Loucy (cell line): Measurements from ENCODE around the gene SEMA5A.

Source experiments
- H2AFZ ChIP-seq: fragments of 200-600 bp; sonication (generic); 2 replicates; pipeline ENCODE4 v1.6.0; 2016; ENCODE audit warnings: antibody characterized with exemption, mild to moderate bottlenecking, low read length, moderate library complexity
- H3F3A ChIP-seq: fragments of 200-600 bp; 2 replicates; pipeline ENCODE4 v1.6.0; 2016; ENCODE audit warnings: antibody characterized with exemption, low read depth, mild to moderate bottlenecking
- H3K27me3 ChIP-seq: fragments of 200-600 bp; sonication (generic); 2 replicates; pipeline ENCODE4 v1.6.1; 2014; ENCODE audit warnings: low read length, mild to moderate bottlenecking; ENCODE audit not compliant: insufficient read depth, poor library complexity, severe bottlenecking
- H3K36me3 ChIP-seq: fragments of 200-600 bp; sonication (generic); 2 replicates; pipeline ENCODE4 v1.6.1; 2016; ENCODE audit warnings: low read length; ENCODE audit not compliant: insufficient read depth
- H3K4me1 ChIP-seq: fragments of 200-600 bp; sonication (generic); 2 replicates; pipeline ENCODE4 v1.5.1; 2014; ENCODE audit warnings: low read length, mild to moderate bottlenecking; ENCODE audit not compliant: insufficient read depth, poor library complexity, severe bottlenecking
- H3K4me2 ChIP-seq: fragments of 200-600 bp; sonication (generic); 2 replicates; pipeline ENCODE4 v1.6.0; 2014; ENCODE audit warnings: antibody characterized with exemption, low read length, low read depth, mild to moderate bottlenecking; ENCODE audit not compliant: poor library complexity, severe bottlenecking
- H3K4me3 ChIP-seq: fragments of 200-600 bp; sonication (generic); 2 replicates; pipeline ENCODE4 v1.5.1; 2014; ENCODE audit warnings: low read length, mild to moderate bottlenecking, mixed read lengths; ENCODE audit not compliant: poor library complexity, severe bottlenecking
- H3K79me2 ChIP-seq: fragments of 200-600 bp; sonication (generic); 2 replicates; pipeline ENCODE4 v1.6.1; 2014; ENCODE audit warnings: low read length; ENCODE audit not compliant: insufficient read depth
- H3K9ac ChIP-seq: fragments of 200-600 bp; sonication (generic); 2 replicates; pipeline ENCODE4 v1.6.0; 2014; ENCODE audit warnings: mild to moderate bottlenecking, low read depth, low read length, moderate library complexity; ENCODE audit not compliant: poor library complexity, severe bottlenecking
- H3K9me2 ChIP-seq: fragments of 200-600 bp; sonication (generic); replicated peaks from 2 replicates; pipeline ENCODE4 v1.6.1; 2016; ENCODE audit warnings: low read depth, low read length, mixed read lengths
- H3K9me3 ChIP-seq: fragments of 200-600 bp; sonication (generic); 2 replicates; pipeline ENCODE4 v1.6.1; 2014; ENCODE audit warnings: mild to moderate bottlenecking, antibody characterized with exemption, low read length, low read depth; ENCODE audit not compliant: insufficient read depth
- H4K20me1 ChIP-seq: fragments of 200-600 bp; sonication (generic); 2 replicates; pipeline ENCODE4 v1.6.0; 2014; ENCODE audit warnings: antibody characterized with exemption, low read length, mild to moderate bottlenecking; ENCODE audit not compliant: insufficient read depth, poor library complexity, severe bottlenecking
- EZH2phosphoT487 ChIP-seq: fragments of 200-600 bp; IDR thresholded peaks from 2 replicates; pipeline ENCODE4 v1.6.1; 2018; ENCODE audit warnings: antibody characterized with exemption, mild to moderate bottlenecking, moderate library complexity, borderline replicate concordance
- TF ChIP-seq, protein P1 (sequence below): fragments of 200-600 bp; sonication (generic); conservative IDR thresholded peaks from 2 replicates; pipeline ENCODE4 v1.5.1; 2014; ENCODE audit warnings: mild to moderate bottlenecking, antibody characterized with exemption, low read length

The SEMA5A gene

GRCh38 chr5:9090381-9091026, 455.4 kb downstream of the SEMA5A start:
- Histone ChIP-seq H3K9me2 (no peaks in the 10 kb centered on the region), H3K4me3 (no peak overlapping the region), H3K4me2 (no peak overlapping the region), H3K9ac (no peak overlapping the region), H3K9me3 (no peaks in the 10 kb centered on the region), H3K79me2 (no peaks in the 10 kb centered on the region), H3K27me3 (no peaks in the 10 kb centered on the region), H4K20me1 (no peaks in the 10 kb centered on the region), H3F3A (no peaks in the 10 kb centered on the region), H2AFZ (no peak overlapping the region), H3K4me1 (no peaks in the 10 kb centered on the region), H3K36me3 (no peaks in the 10 kb centered on the region)
- no peak for TF ChIP-seq EZH2phosphoT487
- TF ChIP-seq, protein P1, sequence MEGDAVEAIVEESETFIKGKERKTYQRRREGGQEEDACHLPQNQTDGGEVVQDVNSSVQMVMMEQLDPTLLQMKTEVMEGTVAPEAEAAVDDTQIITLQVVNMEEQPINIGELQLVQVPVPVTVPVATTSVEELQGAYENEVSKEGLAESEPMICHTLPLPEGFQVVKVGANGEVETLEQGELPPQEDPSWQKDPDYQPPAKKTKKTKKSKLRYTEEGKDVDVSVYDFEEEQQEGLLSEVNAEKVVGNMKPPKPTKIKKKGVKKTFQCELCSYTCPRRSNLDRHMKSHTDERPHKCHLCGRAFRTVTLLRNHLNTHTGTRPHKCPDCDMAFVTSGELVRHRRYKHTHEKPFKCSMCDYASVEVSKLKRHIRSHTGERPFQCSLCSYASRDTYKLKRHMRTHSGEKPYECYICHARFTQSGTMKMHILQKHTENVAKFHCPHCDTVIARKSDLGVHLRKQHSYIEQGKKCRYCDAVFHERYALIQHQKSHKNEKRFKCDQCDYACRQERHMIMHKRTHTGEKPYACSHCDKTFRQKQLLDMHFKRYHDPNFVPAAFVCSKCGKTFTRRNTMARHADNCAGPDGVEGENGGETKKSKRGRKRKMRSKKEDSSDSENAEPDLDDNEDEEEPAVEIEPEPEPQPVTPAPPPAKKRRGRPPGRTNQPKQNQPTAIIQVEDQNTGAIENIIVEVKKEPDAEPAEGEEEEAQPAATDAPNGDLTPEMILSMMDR: no peak

DNA sequence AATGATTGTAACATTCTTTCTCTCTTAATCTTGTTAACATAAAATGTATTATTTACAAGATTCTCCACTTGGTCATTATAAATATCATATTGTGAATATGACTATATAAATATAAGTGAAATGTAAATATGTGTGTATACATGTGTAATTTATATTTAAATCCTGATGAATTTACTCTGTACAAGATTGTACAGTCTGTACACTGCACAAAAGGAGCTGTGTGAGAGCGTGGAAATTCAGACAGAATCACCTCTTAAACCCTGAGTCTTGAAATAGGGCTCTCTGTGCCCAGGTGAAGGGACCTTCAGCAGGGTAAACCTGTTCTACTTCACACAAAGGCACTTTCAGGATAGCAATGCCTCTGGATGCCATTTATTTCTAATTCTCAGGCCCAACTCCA, 456.0 kb downstream of the SEMA5A start:
- no peaks in the 10 kb centered on the region for H3K27me3 ChIP-seq
- H3K4me3 ChIP-seq: no peak overlapping the region
- no peaks in the 10 kb centered on the region for H3K79me2 ChIP-seq
- TF ChIP-seq EZH2phosphoT487: no peak
- TF ChIP-seq, protein P1: no peak
- H3K36me3 ChIP-seq: no peaks in the 10 kb centered on the region
- no peak overlapping the region for H3K4me2 ChIP-seq
- H3F3A ChIP-seq: no peaks in the 10 kb centered on the region
- no peaks in the 10 kb centered on the region for H4K20me1 ChIP-seq
- no peaks in the 10 kb centered on the region for H3K9me2 ChIP-seq
- H3K9ac ChIP-seq: no peak overlapping the region
- no peaks in the 10 kb centered on the region for H3K9me3 ChIP-seq
- no peak overlapping the region for H2AFZ ChIP-seq
- H3K4me1 ChIP-seq: no peaks in the 10 kb centered on the region

GRCh38 chr5:9082996-9083395, 462.9 kb downstream of the SEMA5A start:
- no peaks in the 10 kb centered on the region for H3F3A ChIP-seq
- no peaks in the 10 kb centered on the region for H3K9me3 ChIP-seq
- H3K4me3 ChIP-seq: no peak overlapping the region
- H3K4me2 ChIP-seq: no peak overlapping the region
- no peaks in the 10 kb centered on the region for H3K36me3 ChIP-seq
- H3K27me3 ChIP-seq: no peaks in the 10 kb centered on the region
- no peaks in the 10 kb centered on the region for H3K4me1 ChIP-seq
- no peaks in the 10 kb centered on the region for H3K9me2 ChIP-seq
- H2AFZ ChIP-seq: no peak overlapping the region
- H3K9ac ChIP-seq: no peak overlapping the region
- TF ChIP-seq EZH2phosphoT487: no peak
- TF ChIP-seq, protein P1: no peak
- H4K20me1 ChIP-seq: no peaks in the 10 kb centered on the region
- H3K79me2 ChIP-seq: no peaks in the 10 kb centered on the region
